ENCODE data around the gene MRPL16. TPM values are rescaled to one million over a fixed set of nuclear protein-coding genes. Genes with fewer than 3 reads are reported as not detected.
A peak's percentile ranks its signal among the peaks of the same experiment; 100 is the strongest.

Gene MRPL16
- total RNA-seq (100 to 1,000 TPM in 1 of 10 donors, 10 to 100 TPM in 9; 69.9 to 108 (median 89.8) TPM), polyA plus RNA-seq (10 to 100 TPM; 70.0 to 86.5 TPM)
- long read RNA-seq, donor 1, transcript MRPL16-201 (4 exons, 1,182 nt) = major isoform, 81 of 96 reads
- long read RNA-seq, donor 1, partial matches to known transcripts = 4 of 96 reads
- long read RNA-seq, donor 1, other reads (novel, unspliced or antisense) = 9 of 96 reads
- long read RNA-seq, donor 2, transcript MRPL16-201 (4 exons, 1,182 nt) = major isoform, 83 of 99 reads
- long read RNA-seq, donor 2, partial matches to known transcripts = 2 of 99 reads
- long read RNA-seq, donor 2, other reads (novel, unspliced or antisense) = 12 of 99 reads
- long read RNA-seq, donor 3, transcript MRPL16-201 (4 exons, 1,182 nt) = major isoform, 86 of 92 reads
- long read RNA-seq, donor 3, partial matches to known transcripts = 0 of 92 reads
- long read RNA-seq, donor 3, other reads (novel, unspliced or antisense) = 4 of 92 reads

DNA sequence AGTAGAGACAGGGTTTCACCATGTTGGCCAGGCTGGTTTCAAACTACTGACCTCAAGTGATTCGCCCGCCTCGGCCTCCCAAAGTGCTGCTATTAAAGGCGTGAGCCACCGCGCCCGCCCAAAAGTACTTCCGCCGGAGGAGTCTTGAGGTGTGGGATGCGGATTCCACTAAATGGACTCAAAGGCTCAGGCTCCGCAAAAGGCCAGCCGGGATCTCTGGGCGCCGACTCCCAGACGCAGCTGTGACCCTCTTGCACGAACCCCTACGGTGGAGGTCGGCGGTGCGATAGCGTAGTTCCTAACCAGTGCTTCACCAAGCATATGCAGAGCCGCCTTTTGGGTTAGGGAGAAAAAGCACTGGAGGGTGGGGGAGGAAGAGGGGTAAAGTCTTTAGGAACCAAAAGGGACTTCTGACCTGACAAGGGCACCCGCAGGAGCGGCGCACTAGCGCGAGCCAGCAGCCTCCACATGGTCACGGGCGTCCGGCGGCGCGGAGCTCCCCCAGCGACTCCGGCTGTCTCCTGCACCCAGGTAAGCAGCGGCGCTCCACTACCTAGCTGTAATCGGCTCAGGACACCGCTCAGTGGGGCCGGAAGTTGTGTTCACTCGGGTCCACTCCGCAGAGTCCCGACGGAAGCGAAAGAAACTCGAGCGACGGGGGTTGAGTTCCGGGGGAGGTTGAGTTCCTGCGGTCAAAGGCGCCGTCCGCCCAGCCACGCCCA lies at the start of gene MRPL16:
Gene MRPL16, minus strand, starts transcription at position 590 of the 722 bp plus-strand sequence. Its CDS starts 120 bp downstream, at position 470.
- Histone ChIP-seq H3K9me3 (no peaks in the 10 kb centered on the region), H3K27me3 (no peaks in the 10 kb centered on the region), H3K27ac (peak within 1 kb of the TSS; percentile 62 to 91 (median 88)), H3K4me1 (peaks cover 0 to 20% (median 13%) of the 10 kb centered on the region in 9 donors), H3K36me3 (peaks cover 0 to 40% (median 10%) of the 10 kb centered on the region in 9 donors), H3K4me3 (peak within 1 kb of the TSS; percentile 82 to 97 (median 92))
- ATAC-seq (peak; percentile 97 to 99 (median 98)), DNase-seq (peak; percentile 85 to 88)
- TF ChIP-seq, protein P1, sequence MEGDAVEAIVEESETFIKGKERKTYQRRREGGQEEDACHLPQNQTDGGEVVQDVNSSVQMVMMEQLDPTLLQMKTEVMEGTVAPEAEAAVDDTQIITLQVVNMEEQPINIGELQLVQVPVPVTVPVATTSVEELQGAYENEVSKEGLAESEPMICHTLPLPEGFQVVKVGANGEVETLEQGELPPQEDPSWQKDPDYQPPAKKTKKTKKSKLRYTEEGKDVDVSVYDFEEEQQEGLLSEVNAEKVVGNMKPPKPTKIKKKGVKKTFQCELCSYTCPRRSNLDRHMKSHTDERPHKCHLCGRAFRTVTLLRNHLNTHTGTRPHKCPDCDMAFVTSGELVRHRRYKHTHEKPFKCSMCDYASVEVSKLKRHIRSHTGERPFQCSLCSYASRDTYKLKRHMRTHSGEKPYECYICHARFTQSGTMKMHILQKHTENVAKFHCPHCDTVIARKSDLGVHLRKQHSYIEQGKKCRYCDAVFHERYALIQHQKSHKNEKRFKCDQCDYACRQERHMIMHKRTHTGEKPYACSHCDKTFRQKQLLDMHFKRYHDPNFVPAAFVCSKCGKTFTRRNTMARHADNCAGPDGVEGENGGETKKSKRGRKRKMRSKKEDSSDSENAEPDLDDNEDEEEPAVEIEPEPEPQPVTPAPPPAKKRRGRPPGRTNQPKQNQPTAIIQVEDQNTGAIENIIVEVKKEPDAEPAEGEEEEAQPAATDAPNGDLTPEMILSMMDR (IDR thresholded peaks at IDR 0.05) = peak in 2 of 9 donors; percentile 17 to 23
- 1% methylated on average over 54 of the region's 54 CpGs for WGBS, 2 donors
- intact Hi-C loops (cut with DNase I) = loop anchor here in 1 of 10 donors (2.0 to 5.0 kb wide), 2 partner anchors 56 to 143 kb away; partner anchors contain the start of genes PATL1 and STX3

DNA sequence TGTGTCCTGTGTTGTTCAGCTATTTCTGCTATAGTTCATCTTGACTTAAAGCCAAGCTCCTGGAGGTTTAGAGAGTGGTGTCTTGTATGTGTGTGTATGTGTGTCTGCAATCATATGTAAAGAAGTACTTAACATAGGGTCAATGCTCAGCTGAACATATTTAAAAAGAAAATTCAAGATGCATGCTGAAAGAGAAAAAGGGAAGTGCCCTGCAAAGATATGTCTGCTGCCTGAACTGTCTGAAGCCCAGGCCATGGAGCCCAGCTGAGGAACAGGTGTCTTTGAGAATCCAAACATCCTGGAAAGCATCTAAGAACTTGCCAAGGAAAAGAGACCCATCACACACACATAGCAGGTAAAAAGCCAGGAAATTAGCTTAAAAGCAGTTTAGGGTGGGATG lies 49.1 kb upstream of the MRPL16 start:
- DNase-seq (no peak), ATAC-seq (no peak)
- H3K27ac ChIP-seq = no peak overlapping the region
- peaks cover 0 to 12% (median 0%) of the 10 kb centered on the region in 9 donors for H3K4me1 ChIP-seq
- intact Hi-C loops (cut with DNase I) = no loop called here
- TF ChIP-seq, protein P1 (IDR thresholded peaks at IDR 0.05) = no peak
- no peaks in the 10 kb centered on the region for H3K36me3 ChIP-seq
- no peak overlapping the region for H3K4me3 ChIP-seq
- H3K27me3 ChIP-seq = no peaks in the 10 kb centered on the region
- H3K9me3 ChIP-seq = no peaks in the 10 kb centered on the region

DNA sequence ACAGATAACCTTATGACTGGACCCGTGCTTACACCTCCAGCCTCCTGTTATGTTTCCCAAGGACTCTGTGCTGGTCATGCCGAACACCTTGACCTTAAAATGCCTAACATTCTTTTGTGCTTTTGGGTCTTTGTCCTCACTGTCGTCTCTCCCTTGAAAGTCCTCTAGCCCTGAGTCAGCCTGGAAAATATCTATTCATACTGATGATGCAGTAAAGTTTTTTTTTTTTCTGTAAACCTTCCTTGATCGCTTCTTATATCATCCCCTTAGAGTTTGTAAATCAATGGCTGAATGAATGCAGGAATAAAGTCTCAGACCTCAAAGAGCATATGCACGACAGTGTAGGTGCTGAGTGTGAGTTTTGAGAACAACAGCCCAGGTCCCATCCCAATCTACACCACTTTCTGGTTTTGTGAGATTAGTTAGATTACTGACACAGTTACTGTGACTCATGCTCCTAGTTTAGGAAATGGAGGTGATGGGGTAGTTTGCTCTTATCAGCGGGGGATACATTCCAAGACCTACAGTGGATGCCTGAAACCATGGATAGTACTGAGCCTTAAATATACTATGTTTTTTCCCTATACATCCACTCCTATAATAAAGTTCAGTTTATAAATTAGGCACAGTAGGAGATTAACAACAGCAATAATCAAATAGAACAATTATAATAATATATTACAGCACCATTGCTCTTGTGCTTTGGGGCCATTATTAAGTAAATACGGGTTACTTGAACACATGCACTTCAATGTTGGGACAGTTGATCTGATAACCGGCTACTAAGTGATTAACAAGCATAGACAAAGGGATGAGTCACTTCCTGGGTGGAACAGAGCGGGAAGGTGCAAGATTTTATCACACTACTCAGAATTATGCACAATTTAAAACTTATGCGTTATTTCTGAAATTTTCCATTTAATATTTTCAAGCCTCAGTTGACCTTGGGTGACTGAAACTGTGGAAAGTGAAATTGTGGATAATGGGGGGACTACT lies 47.2 kb upstream of the MRPL16 start:
- WGBS, 2 donors = 65 to 76% methylated on average over 10 of the region's 10 CpGs
- Histone ChIP-seq H3K27me3 (no peaks in the 10 kb centered on the region), H3K4me1 (peaks cover 0 to 11% (median 0%) of the 10 kb centered on the region in 9 donors), H3K36me3 (no peaks in the 10 kb centered on the region), H3K27ac (no peak overlapping the region), H3K9me3 (no peaks in the 10 kb centered on the region), H3K4me3 (no peak overlapping the region)
- intact Hi-C loops (cut with DNase I) = no loop called here
- no peak for ATAC-seq
- TF ChIP-seq, protein P1 (IDR thresholded peaks at IDR 0.05) = no peak
- DNase-seq = no peak

Measured in heart right ventricle (tissue), 16 donors.